ENCODE data around the gene MSANTD7. TPM values are rescaled to one million over a fixed set of nuclear protein-coding genes. Genes with fewer than 3 reads are reported as not detected.
"Not testable (repeated sequence)": the region's sequence is repeated elsewhere in the genome, so short reads cannot be mapped to it uniquely, and the experiment has no call there.

MSANTD7 gene
- polyA plus RNA-seq, 1 donor (not counting 4 experiments of a cell fraction or from before 2014, with no cell fraction given), result 8.6 TPM

GRCh38 chr10:14815681-14816080, 22.4 kb upstream of the MSANTD7 start:
- no peak overlapping the region for H3K4me3 ChIP-seq (ENCODE audit: control insufficient read depth in 2 of 3, extremely low read depth in 1 of 3, insufficient read depth in 2 of 3, low read depth in 1 of 3, low read length in 3 of 3)
- FAIRE-seq (no peak), DNase-seq (ENCODE audit: low read depth, low spot score) (no peak)
- no peaks in the 10 kb centered on the region for H3K9me3 ChIP-seq (ENCODE audit: control insufficient read depth, low read depth, low read length)
- TF ChIP-seq CTCF (optimal IDR thresholded peaks at IDR 0.05 in 1 of 3, IDR thresholded peaks at IDR 0.05 in 1 of 3, conservative IDR thresholded peaks at IDR 0.05 in 1 of 3; ENCODE audit: extremely low read depth in 1 of 3, insufficient read depth in 2 of 3, low read length in 3 of 3) (no peak), EZH2 (IDR thresholded peaks at IDR 0.05; ENCODE audit: low read length) (no peak)
- H3K27ac ChIP-seq (ENCODE audit: control insufficient read depth, insufficient read depth, low read length), result no peak overlapping the region
- dilution Hi-C loops (cut with MboI; ENCODE audit: extremely low pct_ligation_motif_present, low sequenced_read_pairs), result no loop called here
- no peak overlapping the region for H2AFZ ChIP-seq (ENCODE audit: control insufficient read depth, low read length)
- H3K9ac ChIP-seq (ENCODE audit: control insufficient read depth, extremely low read depth, insufficient read depth, low read length), result no peak overlapping the region
- H3K36me3 ChIP-seq (ENCODE audit: control insufficient read depth in 2 of 2, extremely low read depth in 1 of 2, insufficient read depth in 2 of 2, low read length in 2 of 2), result no peaks in the 10 kb centered on the region
- H3K27me3 ChIP-seq (ENCODE audit: control insufficient read depth, extremely low read depth, insufficient read depth, low read length), result no peaks in the 10 kb centered on the region
- no peak overlapping the region for H3K4me2 ChIP-seq (ENCODE audit: control insufficient read depth, extremely low read depth, insufficient read depth, low read depth, low read length)
- H4K20me1 ChIP-seq (ENCODE audit: control insufficient read depth, extremely low read depth, insufficient read depth, low read length), result no peaks in the 10 kb centered on the region
- no peaks in the 10 kb centered on the region for H3K9me1 ChIP-seq (ENCODE audit: control insufficient read depth, extremely low read depth, insufficient read depth, low read length)
- no peaks in the 10 kb centered on the region for H3K79me2 ChIP-seq (ENCODE audit: control insufficient read depth, insufficient read depth, low read length)
- peaks cover 14% of the 10 kb centered on the region for H3K4me1 ChIP-seq (ENCODE audit: control insufficient read depth, extremely low read depth, insufficient read depth, low read length)

- H3K4me1 ChIP-seq (ENCODE audit: control insufficient read depth, extremely low read depth, insufficient read depth, low read length), result peaks cover 11% of the 10 kb centered on the region
- H2AFZ ChIP-seq (ENCODE audit: control insufficient read depth, low read length); FAIRE-seq; H3K4me2 ChIP-seq (ENCODE audit: control insufficient read depth, extremely low read depth, insufficient read depth, low read depth, low read length); H3K27me3 ChIP-seq (ENCODE audit: control insufficient read depth, extremely low read depth, insufficient read depth, low read length); H4K20me1 ChIP-seq (ENCODE audit: control insufficient read depth, extremely low read depth, insufficient read depth, low read length); dilution Hi-C loops (cut with MboI; ENCODE audit: extremely low pct_ligation_motif_present, low sequenced_read_pairs); H3K36me3 ChIP-seq (ENCODE audit: control insufficient read depth in 2 of 2, extremely low read depth in 1 of 2, insufficient read depth in 2 of 2, low read length in 2 of 2); H3K9ac ChIP-seq (ENCODE audit: control insufficient read depth, extremely low read depth, insufficient read depth, low read length); DNase-seq (ENCODE audit: low read depth, low spot score); H3K4me3 ChIP-seq (ENCODE audit: control insufficient read depth in 2 of 3, extremely low read depth in 1 of 3, insufficient read depth in 2 of 3, low read depth in 1 of 3, low read length in 3 of 3); H3K9me3 ChIP-seq (ENCODE audit: control insufficient read depth, low read depth, low read length); H3K27ac ChIP-seq (ENCODE audit: control insufficient read depth, insufficient read depth, low read length); H3K79me2 ChIP-seq (ENCODE audit: control insufficient read depth, insufficient read depth, low read length); H3K9me1 ChIP-seq (ENCODE audit: control insufficient read depth, extremely low read depth, insufficient read depth, low read length): not testable (repeated sequence)
Measured at GRCh38 chr10:14816717-14817116, 21.4 kb upstream of the MSANTD7 start.

All from keratinocyte (primary cell).